Right lobe of liver (tissue), 4 donors: Measurements from ENCODE around the gene AFDN.

Experiments
- POLR2A ChIP-seq: fragments of 450-650 bp; IDR thresholded peaks from one replicate; pipeline ENCODE4 v1.6.1; 2017; ENCODE audit warnings: antibody characterized with exemption, mild to moderate bottlenecking
- TF ChIP-seq, protein P1 (sequence below), 4 donors: fragments of 200-600 bp in 3 of 4; fragments of 450-650 bp in 1 of 4; IDR thresholded peaks; one replicate each; pipeline versions ENCODE4 v1.5.1 to v1.8.0; 2016 to 2022; ENCODE audit warnings: antibody characterized with exemption in 4 of 4, mild to moderate bottlenecking in 2 of 4
- donor health status: DM: no; HTN: no; CAD: no.
- donor health status: DM: no; HTN: no; CAD: no.
- donor health status: DM: no; HTN: yes; CAD: no.

- TF ChIP-seq, protein P1, sequence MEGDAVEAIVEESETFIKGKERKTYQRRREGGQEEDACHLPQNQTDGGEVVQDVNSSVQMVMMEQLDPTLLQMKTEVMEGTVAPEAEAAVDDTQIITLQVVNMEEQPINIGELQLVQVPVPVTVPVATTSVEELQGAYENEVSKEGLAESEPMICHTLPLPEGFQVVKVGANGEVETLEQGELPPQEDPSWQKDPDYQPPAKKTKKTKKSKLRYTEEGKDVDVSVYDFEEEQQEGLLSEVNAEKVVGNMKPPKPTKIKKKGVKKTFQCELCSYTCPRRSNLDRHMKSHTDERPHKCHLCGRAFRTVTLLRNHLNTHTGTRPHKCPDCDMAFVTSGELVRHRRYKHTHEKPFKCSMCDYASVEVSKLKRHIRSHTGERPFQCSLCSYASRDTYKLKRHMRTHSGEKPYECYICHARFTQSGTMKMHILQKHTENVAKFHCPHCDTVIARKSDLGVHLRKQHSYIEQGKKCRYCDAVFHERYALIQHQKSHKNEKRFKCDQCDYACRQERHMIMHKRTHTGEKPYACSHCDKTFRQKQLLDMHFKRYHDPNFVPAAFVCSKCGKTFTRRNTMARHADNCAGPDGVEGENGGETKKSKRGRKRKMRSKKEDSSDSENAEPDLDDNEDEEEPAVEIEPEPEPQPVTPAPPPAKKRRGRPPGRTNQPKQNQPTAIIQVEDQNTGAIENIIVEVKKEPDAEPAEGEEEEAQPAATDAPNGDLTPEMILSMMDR (IDR thresholded peaks at IDR 0.05), result no peak
- no peak for TF ChIP-seq POLR2A
Observed at GRCh38 chr6:168011291-168011690, 184.6 kb downstream of the AFDN start.
